Esophagus muscularis mucosa (tissue), 4 donors: ENCODE data around the gene CLEC18A. TPM values are rescaled to one million over a fixed set of nuclear protein-coding genes. Genes with fewer than 3 reads are reported as not detected.
"Not testable (repeated sequence)": the region's sequence is repeated elsewhere in the genome, so short reads cannot be mapped to it uniquely, and the experiment has no call there.

Source experiments
- DNase-seq: peaks from one replicate; pipeline ENCODE4 v3.0.0-alpha.2; 2017; ENCODE audit errors: extremely low spot score
- H3K27ac ChIP-seq, 4 donors: fragments of 200-600 bp; sonication (generic); replicated peaks in 1 of 4; 1 replicate in 3 of 4; 2 replicates in 1 of 4; pipeline ENCODE4 v1.5.1; 2016 to 2019; ENCODE audit warnings: mild to moderate bottlenecking in 1 of 4
- H3K27me3 ChIP-seq, 4 donors: fragments of 200-600 bp; sonication (generic); one replicate each; pipeline versions ENCODE4 v1.5.1 to v1.6.0; 2016 to 2019
- H3K36me3 ChIP-seq, 4 donors: fragments of 200-600 bp; sonication (generic); one replicate each; pipeline ENCODE4 v1.5.1; 2016 to 2019
- H3K4me1 ChIP-seq, 4 donors: fragments of 200-600 bp; sonication (generic); one replicate each; pipeline ENCODE4 v1.5.1; 2016 to 2019
- H3K4me3 ChIP-seq, 4 donors: fragments of 200-600 bp; sonication (generic); 1 replicate in 2 of 4; 2 replicates in 2 of 4; pipeline ENCODE4 v1.5.1; 2016 to 2019; ENCODE audit warnings: mild to moderate bottlenecking in 4 of 4, moderate library complexity in 1 of 4
- H3K9me3 ChIP-seq, 4 donors: fragments of 200-600 bp; sonication (generic); 1 replicate in 3 of 4; 2 replicates in 1 of 4; pipeline ENCODE4 v1.5.1; 2016 to 2019
- WGBS: methylation state at CpG from one replicate; pipeline ENCODE4 v1.1.5; 2018; 5-methylcytosine and 5-hydroxymethylcytosine counted together
- intact Hi-C: fragments of 100-400 bp; cut with DNase I; formaldehyde crosslinking; loops from one replicate; pipeline ENCODE4 v1.15.1; 2023
- small RNA-seq, 3 donors: library from RNA; depleted of rRNA; stranded (forward); fragments of <200 nt; gene quantifications; one replicate each; pipeline ENCODE3, GENCODE V24; 2016
- total RNA-seq, 4 donors: library from RNA; depleted of rRNA; stranded (reverse); fragments of >200 nt; gene quantifications; one replicate each; pipeline versions ENCODE4 v1.1.0 to v1.2.1, GENCODE V29; 2016

CLEC18A gene
- total RNA-seq, 4 donors from 2014 or later = 0.19 to 0.50 (median 0.46) TPM; not detected in 1

DNA sequence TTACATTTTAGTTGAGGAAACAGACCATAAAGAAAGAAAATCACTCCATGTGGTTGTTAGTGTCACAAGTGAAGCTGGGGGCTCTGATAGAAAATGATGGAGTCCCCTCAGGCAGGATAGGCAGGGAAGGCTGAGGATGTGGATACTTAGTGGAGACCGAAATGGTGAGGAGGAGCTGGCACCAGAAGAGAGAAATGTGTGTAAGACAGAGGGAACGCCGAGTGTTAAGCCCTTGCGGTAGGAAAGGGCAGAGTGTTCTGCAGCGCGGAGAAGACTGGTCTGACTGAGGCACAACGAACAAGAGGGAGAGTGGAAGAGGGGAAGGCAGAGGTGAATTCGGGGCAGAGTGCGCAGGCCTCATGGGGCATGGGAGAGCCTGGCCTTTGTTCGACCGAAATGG, 61.2 kb downstream of the CLEC18A start:
- H3K27me3 ChIP-seq, DNase-seq, intact Hi-C loops, H3K4me3 ChIP-seq, H3K27ac ChIP-seq, H3K4me1 ChIP-seq, H3K9me3 ChIP-seq: not testable (repeated sequence)
- peaks cover 12 to 84% (median 58%) of the 10 kb centered on the region in 4 donors for H3K36me3 ChIP-seq
- WGBS = 89% methylated on average over 11 of the region's 11 CpGs

DNA sequence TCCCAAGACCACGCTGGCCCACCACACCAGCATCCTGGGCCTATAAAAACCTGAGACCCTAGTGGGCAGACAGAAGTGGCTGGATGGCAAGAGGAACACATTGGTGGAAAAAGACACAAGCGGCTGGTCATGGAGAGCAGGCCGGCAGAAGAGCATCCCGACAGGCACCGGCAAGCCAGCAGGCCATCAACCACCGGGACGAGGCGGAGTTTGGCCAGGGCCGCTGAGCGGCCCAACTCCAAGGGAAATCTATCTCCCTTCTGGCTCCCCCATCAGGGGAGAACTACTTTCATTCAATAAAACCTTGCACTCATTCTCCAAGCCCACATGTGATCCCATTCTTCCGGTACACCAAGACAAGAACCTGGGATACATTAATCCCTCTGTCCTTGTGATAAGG, 61.8 kb downstream of the CLEC18A start:
- 94% methylated on average over 11 of the region's 11 CpGs for WGBS
- intact Hi-C loops = not testable (repeated sequence)
- peaks cover 12 to 90% (median 62%) of the 10 kb centered on the region in 4 donors for H3K36me3 ChIP-seq

More for the DNA sequence above, 61.8 kb downstream of the CLEC18A start:
- H3K27ac ChIP-seq, H3K4me3 ChIP-seq, H3K4me1 ChIP-seq, DNase-seq, H3K27me3 ChIP-seq, H3K9me3 ChIP-seq: not testable (repeated sequence)

Small RNA genes within 50 kb of the gene (small RNA-seq; reads per million reads assigned to genes)
- gene AC026468.1 = 0 reads per million in 3 donors
- gene MIR140 = 277 to 583 (median 298) reads per million in 3 donors

Other genes with a start within 250 kb of the CLEC18A start
- gene NQO1, start 224.8 kb upstream of the CLEC18A start, total RNA-seq = 100 to 1,000 TPM in 2 of 4 donors, 10 to 100 TPM in 2; 54.5 to 114 (median 96.3) TPM
- gene NOB1, start 196.4 kb upstream of the CLEC18A start, total RNA-seq = 10 to 100 TPM; 22.4 to 39.2 (median 30.3) TPM
- 10 to 100 TPM; 21.9 to 32.8 (median 27.8) TPM for gene WWP2, start 189.0 kb upstream of the CLEC18A start, total RNA-seq
- 10 to 100 TPM; 19.1 to 31.8 (median 27.4) TPM for gene PDPR, start 163.0 kb downstream of the CLEC18A start, total RNA-seq
- gene CLEC18C, start 222.5 kb downstream of the CLEC18A start, total RNA-seq = under 1 TPM in 1 of 4 donors, not detected in 3; 0.58 TPM